ENCODE results near the gene SLC39A11. TPM values are rescaled to one million over a fixed set of nuclear protein-coding genes. Genes with fewer than 3 reads are reported as not detected.

The SLC39A11 gene
- total RNA-seq, 4 donors from 2014 or later: 45.2 to 59.5 (median 49.2) TPM

- Histone ChIP-seq H3K4me1 (peaks cover 4% of the 10 kb centered on the region), H3K27me3 (no peaks in the 10 kb centered on the region), H3K27ac (no peak overlapping the region), H3K4me3 (no peak overlapping the region), H3K36me3 (no peaks in the 10 kb centered on the region), H3K9me3 (peaks cover 4% of the 10 kb centered on the region)
- WGBS: 91% methylated on average over 6 of the region's 7 CpGs
- TF ChIP-seq POLR2A (IDR thresholded peaks at IDR 0.05): no peak
- TF ChIP-seq EP300 (IDR thresholded peaks at IDR 0.05): no peak
- no peak for TF ChIP-seq POLR2AphosphoS5 (IDR thresholded peaks at IDR 0.05)
- no peak for TF ChIP-seq CTCF (IDR thresholded peaks at IDR 0.05)
- no peak for DNase-seq (ENCODE audit: low spot score in 2 of 2)
These were observed 488.9 kb downstream of the SLC39A11 start for GRCh38 chr17:72603420-72604242.

GRCh38 chr17:72602517-72603419, 489.7 kb downstream of the SLC39A11 start:
- H3K4me3 ChIP-seq: no peak overlapping the region
- no peaks in the 10 kb centered on the region for H3K36me3 ChIP-seq
- H3K27ac ChIP-seq: no peak overlapping the region
- 65% methylated on average over 12 of the region's 12 CpGs for WGBS
- no peak for TF ChIP-seq EP300 (IDR thresholded peaks at IDR 0.05)
- TF ChIP-seq CTCF (IDR thresholded peaks at IDR 0.05): no peak
- no peak for TF ChIP-seq POLR2A (IDR thresholded peaks at IDR 0.05)
- no peak for TF ChIP-seq POLR2AphosphoS5 (IDR thresholded peaks at IDR 0.05)
- peaks cover 4% of the 10 kb centered on the region for H3K4me1 ChIP-seq
- H3K27me3 ChIP-seq: no peaks in the 10 kb centered on the region
- no peaks in the 10 kb centered on the region for H3K9me3 ChIP-seq
- DNase-seq (ENCODE audit: low spot score in 2 of 2): no peak

GRCh38 chr17:72600934-72601333, 491.6 kb downstream of the SLC39A11 start:
- H3K4me1 ChIP-seq: peaks cover 4% of the 10 kb centered on the region
- H3K9me3 ChIP-seq: no peaks in the 10 kb centered on the region
- H3K4me3 ChIP-seq: no peak overlapping the region
- no peak for TF ChIP-seq POLR2A (IDR thresholded peaks at IDR 0.05)
- TF ChIP-seq CTCF (IDR thresholded peaks at IDR 0.05): no peak
- TF ChIP-seq EP300 (IDR thresholded peaks at IDR 0.05): no peak
- no peak for TF ChIP-seq POLR2AphosphoS5 (IDR thresholded peaks at IDR 0.05)
- DNase-seq (ENCODE audit: low spot score in 2 of 2): no peak
- no peaks in the 10 kb centered on the region for H3K36me3 ChIP-seq
- no peaks in the 10 kb centered on the region for H3K27me3 ChIP-seq
- no peak overlapping the region for H3K27ac ChIP-seq
- WGBS: 76% methylated on average over 4 of the region's 4 CpGs

- TF ChIP-seq EP300 (IDR thresholded peaks at IDR 0.05) (no peak), CTCF (IDR thresholded peaks at IDR 0.05) (no peak), POLR2A (IDR thresholded peaks at IDR 0.05) (no peak), POLR2AphosphoS5 (IDR thresholded peaks at IDR 0.05) (no peak)
- H3K27me3 ChIP-seq: no peaks in the 10 kb centered on the region
- peaks cover 4% of the 10 kb centered on the region for H3K4me1 ChIP-seq
- no peaks in the 10 kb centered on the region for H3K36me3 ChIP-seq
- no peak for DNase-seq (ENCODE audit: low spot score in 2 of 2)
- 53% methylated on average over 4 of the region's 4 CpGs for WGBS
- no peak overlapping the region for H3K27ac ChIP-seq
- no peak overlapping the region for H3K4me3 ChIP-seq
- no peaks in the 10 kb centered on the region for H3K9me3 ChIP-seq
These were observed 492.6 kb downstream of the SLC39A11 start for GRCh38 chr17:72599891-72600290.

GRCh38 chr17:72598695-72599094, 493.8 kb downstream of the SLC39A11 start:
- WGBS: 36% methylated on average over 6 of the region's 6 CpGs
- Histone ChIP-seq H3K27ac (no peak overlapping the region), H3K9me3 (no peaks in the 10 kb centered on the region), H3K27me3 (peaks cover 7% of the 10 kb centered on the region), H3K4me3 (no peak overlapping the region), H3K36me3 (no peaks in the 10 kb centered on the region), H3K4me1 (peaks cover 4% of the 10 kb centered on the region)
- DNase-seq (ENCODE audit: low spot score in 2 of 2): no peak
- TF ChIP-seq POLR2AphosphoS5 (IDR thresholded peaks at IDR 0.05) (no peak), POLR2A (IDR thresholded peaks at IDR 0.05) (no peak)
